Measurements from ENCODE around the gene ARL8A. TPM values are rescaled to one million over a fixed set of nuclear protein-coding genes. Genes with fewer than 3 reads are reported as not detected.

ARL8A gene
- total RNA-seq, 1 experiment from 2014 or later, result 45.6 TPM

DNA sequence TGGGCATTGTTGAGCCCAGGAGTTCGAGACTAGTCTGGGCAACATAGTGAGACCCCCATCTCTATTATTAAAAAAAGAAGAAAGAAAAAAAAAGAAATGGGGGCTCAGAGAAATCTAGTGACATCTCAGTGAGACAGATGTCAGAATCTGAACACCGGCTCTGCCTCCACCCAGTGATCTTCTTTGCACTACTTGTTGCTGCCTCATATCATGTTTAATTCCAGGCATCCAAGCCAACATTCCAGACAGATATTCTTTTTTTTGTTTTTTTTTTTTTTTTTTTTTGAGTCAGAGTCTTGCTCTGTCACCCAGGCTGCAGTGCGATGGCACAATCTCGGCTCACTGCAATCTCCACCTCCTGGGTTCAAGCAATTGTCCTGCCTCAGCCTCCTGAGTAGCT, 5.0 kb upstream of the ARL8A start:
- H3K27me3 ChIP-seq (ENCODE audit: insufficient read depth, low read length), result no peaks in the 10 kb centered on the region

More for the DNA sequence above, 5.0 kb upstream of the ARL8A start:
- no peak for ATAC-seq
- Histone ChIP-seq H3K27ac (ENCODE audit: low read depth, low read length) (no peak overlapping the region), H3K9ac (ENCODE audit: low read length) (no peak overlapping the region), H3K4me2 (ENCODE audit: low read length) (no peak overlapping the region), H4K20me1 (ENCODE audit: insufficient read depth) (no peaks in the 10 kb centered on the region), H3K9me2 (ENCODE audit: insufficient read depth) (no peaks in the 10 kb centered on the region), H3K36me3 (ENCODE audit: control insufficient read depth in 1 of 2, insufficient read depth in 2 of 2, low read length in 2 of 2) (no peaks in the 10 kb centered on the region), H3K79me2 (ENCODE audit: insufficient read depth, low read length) (no peaks in the 10 kb centered on the region), H2AFZ (ENCODE audit: low read depth, low read length, poor library complexity, severe bottlenecking) (no peak overlapping the region), H3K4me1 (ENCODE audit: control insufficient read depth in 1 of 2, insufficient read depth in 2 of 2, low read length in 2 of 2) (peaks cover 3 to 15% of the 10 kb centered on the region in 2 experiments; a peak in 3 of 4 replicates), H3K4me3 (replicated peaks in 1 of 2; ENCODE audit: low read depth in 1 of 2, low read length in 2 of 2) (no peak overlapping the region), H3K9me3 (ENCODE audit: control insufficient read depth in 1 of 2, insufficient read depth in 1 of 2, low read depth in 1 of 2, low read length in 2 of 2) (no peaks in the 10 kb centered on the region)
- ChIA-PET RAD21 (ENCODE audit: low non-redundant PET in 1 of 2, low total read pairs in 2 of 2, uncharacterized antibody in 2 of 2, unreplicated experiment in 2 of 2) (no interaction called here), CTCF (no interaction called here), POLR2A (no interaction called here)
- TF ChIP-seq EZH2 (IDR thresholded peaks at IDR 0.05), result no peak
- no peak for TF ChIP-seq SIN3A (IDR thresholded peaks at IDR 0.05; ENCODE audit: low read depth)
- no peak for TF ChIP-seq ZNF274 (IDR thresholded peaks at IDR 0.05; ENCODE audit: low read depth, low read length)
- TF ChIP-seq YY1 (IDR thresholded peaks at IDR 0.05; ENCODE audit: extremely low read depth, insufficient replicate concordance, low read depth, low read length), result no peak
- TF ChIP-seq, protein P1, sequence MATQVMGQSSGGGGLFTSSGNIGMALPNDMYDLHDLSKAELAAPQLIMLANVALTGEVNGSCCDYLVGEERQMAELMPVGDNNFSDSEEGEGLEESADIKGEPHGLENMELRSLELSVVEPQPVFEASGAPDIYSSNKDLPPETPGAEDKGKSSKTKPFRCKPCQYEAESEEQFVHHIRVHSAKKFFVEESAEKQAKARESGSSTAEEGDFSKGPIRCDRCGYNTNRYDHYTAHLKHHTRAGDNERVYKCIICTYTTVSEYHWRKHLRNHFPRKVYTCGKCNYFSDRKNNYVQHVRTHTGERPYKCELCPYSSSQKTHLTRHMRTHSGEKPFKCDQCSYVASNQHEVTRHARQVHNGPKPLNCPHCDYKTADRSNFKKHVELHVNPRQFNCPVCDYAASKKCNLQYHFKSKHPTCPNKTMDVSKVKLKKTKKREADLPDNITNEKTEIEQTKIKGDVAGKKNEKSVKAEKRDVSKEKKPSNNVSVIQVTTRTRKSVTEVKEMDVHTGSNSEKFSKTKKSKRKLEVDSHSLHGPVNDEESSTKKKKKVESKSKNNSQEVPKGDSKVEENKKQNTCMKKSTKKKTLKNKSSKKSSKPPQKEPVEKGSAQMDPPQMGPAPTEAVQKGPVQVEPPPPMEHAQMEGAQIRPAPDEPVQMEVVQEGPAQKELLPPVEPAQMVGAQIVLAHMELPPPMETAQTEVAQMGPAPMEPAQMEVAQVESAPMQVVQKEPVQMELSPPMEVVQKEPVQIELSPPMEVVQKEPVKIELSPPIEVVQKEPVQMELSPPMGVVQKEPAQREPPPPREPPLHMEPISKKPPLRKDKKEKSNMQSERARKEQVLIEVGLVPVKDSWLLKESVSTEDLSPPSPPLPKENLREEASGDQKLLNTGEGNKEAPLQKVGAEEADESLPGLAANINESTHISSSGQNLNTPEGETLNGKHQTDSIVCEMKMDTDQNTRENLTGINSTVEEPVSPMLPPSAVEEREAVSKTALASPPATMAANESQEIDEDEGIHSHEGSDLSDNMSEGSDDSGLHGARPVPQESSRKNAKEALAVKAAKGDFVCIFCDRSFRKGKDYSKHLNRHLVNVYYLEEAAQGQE (IDR thresholded peaks at IDR 0.05; ENCODE audit: low read depth), result no peak
- no peak for TF ChIP-seq ZFX (IDR thresholded peaks at IDR 0.05)
- TF ChIP-seq RAD21 (IDR thresholded peaks at IDR 0.05; ENCODE audit: low read depth), result no peak
- TF ChIP-seq SP1 (IDR thresholded peaks at IDR 0.05; ENCODE audit: low read depth), result no peak
- TF ChIP-seq, protein P2, sequence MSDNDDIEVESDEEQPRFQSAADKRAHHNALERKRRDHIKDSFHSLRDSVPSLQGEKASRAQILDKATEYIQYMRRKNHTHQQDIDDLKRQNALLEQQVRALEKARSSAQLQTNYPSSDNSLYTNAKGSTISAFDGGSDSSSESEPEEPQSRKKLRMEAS (IDR thresholded peaks at IDR 0.05), result no peak
- TF ChIP-seq POLR2AphosphoS5 (IDR thresholded peaks at IDR 0.05; ENCODE audit: low read depth, low read length), result no peak
- no peak for TF ChIP-seq CBX3 (IDR thresholded peaks at IDR 0.05; ENCODE audit: low read depth)
- TF ChIP-seq, protein P3, sequence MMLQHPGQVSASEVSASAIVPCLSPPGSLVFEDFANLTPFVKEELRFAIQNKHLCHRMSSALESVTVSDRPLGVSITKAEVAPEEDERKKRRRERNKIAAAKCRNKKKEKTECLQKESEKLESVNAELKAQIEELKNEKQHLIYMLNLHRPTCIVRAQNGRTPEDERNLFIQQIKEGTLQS (IDR thresholded peaks at IDR 0.05), result no peak
- no peak for TF ChIP-seq CEBPB (IDR thresholded peaks at IDR 0.05; ENCODE audit: low read depth)
- no peak for TF ChIP-seq JUND (IDR thresholded peaks at IDR 0.05)
- BruUV-seq (replicated peaks), result no TSS peak
- no peak for DNase-seq (ENCODE audit: low read depth, low spot score)
- intact Hi-C loops (cut with micrococcal nuclease), result no loop called here
